K562 (cell line): ENCODE measurements around the gene RCSD1. TPM values are rescaled to one million over a fixed set of nuclear protein-coding genes. Genes with fewer than 3 reads are reported as not detected.

Experiments
- ATAC-seq: fragments of 200-7000 bp; cut with Tn5 transposase; 3 replicates; pipeline ENCODE4 v1.9.1; 2020; ENCODE audit warnings: moderate library complexity
- BruUV-seq: library from RNA; stranded (reverse); fragments of 400-500 nt; replicated peaks from 2 replicates; lab custom pipeline; 2021; lab: Mats Ljungman, UMichigan
- CTCF ChIA-PET: fragments of 300-600 bp; formaldehyde crosslinking; extraction: SDS; loops from one replicate; lab custom pipeline; 2021; ENCODE audit warnings: low intra/inter-chr PET ratio; lab: Yijun Ruan, JAX
- POLR2A ChIA-PET: fragments of 300-600, 350-650 bp; sonication (Branson Sonifier 250); formaldehyde crosslinking; extraction: SDS; loops from one replicate; lab custom pipeline; 2021; ENCODE audit warnings: antibody characterized with exemption, inconsistent platforms; lab: Yijun Ruan, JAX
- DNase-seq, 4 experiments: peaks; one replicate each; pipeline versions ENCODE4 v3.0.0 to v3.0.0-alpha.2; 2011 to 2018; ENCODE audit warnings: low spot score in 3 of 4, mixed read lengths in 3 of 4; ENCODE audit errors: extremely low read depth in 1 of 4
- FAIRE-seq: peaks from 2 replicates; lab custom pipeline; 2011; peaks lifted over from hg19 to GRCh38; lab: Jason Lieb, UNC
- H2AFZ ChIP-seq: 2 replicates; pipeline ENCODE4 v1.6.0; 2011; ENCODE audit warnings: low read depth, low read length, control low read depth, inconsistent platforms
- H3K27ac ChIP-seq: fragments of 200-600 bp; 3 replicates; pipeline ENCODE4 v1.8.0; 2011; ENCODE audit warnings: low read depth, mild to moderate bottlenecking, control low read depth, inconsistent platforms, low read length, moderate library complexity, mixed read lengths; ENCODE audit errors: extremely low read depth
- H3K27me3 ChIP-seq, 2 experiments: fragments of 300-600 bp in 1 of 2; 2 replicates in 1 of 2; 3 replicates in 1 of 2; pipeline versions ENCODE4 v1.6.0 to v1.8.0; 2011; ENCODE audit warnings: inconsistent platforms in 2 of 2, low read length in 2 of 2, mild to moderate bottlenecking in 1 of 2, mixed read lengths in 1 of 2, moderate library complexity in 1 of 2; ENCODE audit not compliant: control insufficient read depth in 2 of 2, insufficient read depth in 2 of 2
- H3K36me3 ChIP-seq: fragments of 300-600 bp; 3 replicates; pipeline ENCODE4 v1.8.0; 2011; ENCODE audit warnings: mild to moderate bottlenecking, low read length, inconsistent platforms; ENCODE audit not compliant: control insufficient read depth, insufficient read depth
- H3K4me1 ChIP-seq, 2 experiments: fragments of 200-600 bp in 1 of 2; replicated peaks in 1 of 2; 2 replicates in 1 of 2; 3 replicates in 1 of 2; pipeline versions ENCODE4 v1.5.1 to v1.8.0; 2011; ENCODE audit warnings: inconsistent platforms in 2 of 2, low read length in 2 of 2, mild to moderate bottlenecking in 1 of 2, mixed read lengths in 1 of 2, moderate library complexity in 1 of 2; ENCODE audit not compliant: control insufficient read depth in 2 of 2, insufficient read depth in 2 of 2
- H3K4me2 ChIP-seq: 2 replicates; pipeline ENCODE4 v1.6.1; 2011; ENCODE audit warnings: low read length, control low read depth, inconsistent platforms, mixed read lengths; ENCODE audit not compliant: insufficient read depth
- H3K4me3 ChIP-seq: fragments of 200-600 bp; sonication (generic), shearing (Covaris generic); 2 replicates; pipeline ENCODE4 v1.5.1; 2016; ENCODE audit warnings: control low read depth, inconsistent platforms
- H3K79me2 ChIP-seq: fragments of 200-600 bp; 3 replicates; pipeline ENCODE4 v1.8.0; 2011; ENCODE audit warnings: low read length, inconsistent platforms; ENCODE audit not compliant: control insufficient read depth, insufficient read depth
- H3K9ac ChIP-seq, 2 experiments: 2 replicates each; pipeline versions ENCODE4 v1.6.0 to v1.6.1; 2011; ENCODE audit warnings: low read depth in 2 of 2, low read length in 2 of 2, control low read depth in 1 of 2, inconsistent platforms in 1 of 2, mild to moderate bottlenecking in 1 of 2, mixed read lengths in 1 of 2; ENCODE audit not compliant: insufficient read depth in 1 of 2
- H3K9me1 ChIP-seq: one replicate; pipeline ENCODE4 v1.6.0; 2011; ENCODE audit warnings: inconsistent platforms, mild to moderate bottlenecking, low read length, moderate library complexity; ENCODE audit not compliant: control insufficient read depth, insufficient read depth
- H3K9me3 ChIP-seq: replicated peaks from 2 replicates; pipeline ENCODE4 v1.5.1; 2011; ENCODE audit warnings: low read depth, low read length, inconsistent platforms; ENCODE audit not compliant: control insufficient read depth, insufficient read depth
- H4K20me1 ChIP-seq: replicated peaks from 2 replicates; pipeline ENCODE4 v1.6.1; 2011; ENCODE audit warnings: low read length, inconsistent platforms, mixed read lengths; ENCODE audit not compliant: control insufficient read depth, insufficient read depth
- ARID2 ChIP-seq: fragments of 450-650 bp; IDR thresholded peaks from 2 replicates; pipeline ENCODE4 v1.6.1; 2017; ENCODE audit warnings: antibody characterized with exemption, mild to moderate bottlenecking
- FOXK1 ChIP-seq: sonication (generic); formaldehyde crosslinking; IDR thresholded peaks from 2 replicates; pipeline ENCODE4 v1.8.0; 2022; ENCODE audit warnings: missing genetic modification reagents, mild to moderate bottlenecking, borderline replicate concordance
- WGBS: fragments of 100-300 bp; shearing (Covaris generic); methylation state at CpG from one replicate; pipeline ENCODE4 v1.1.6; 2016; ENCODE audit warnings: low coverage, mixed read lengths; ENCODE audit not compliant: insufficient coverage; ENCODE audit errors: missing lambda C conversion rate; 5-methylcytosine and 5-hydroxymethylcytosine counted together
- in situ Hi-C: fragments of 300-500 bp; cut with MboI; formaldehyde crosslinking; loops from 4 replicates; pipeline ENCODE4 v1.15.0; 2018; ENCODE audit warnings: inconsistent platforms, mixed read lengths
- intact Hi-C: fragments of 100-400 bp; cut with micrococcal nuclease; formaldehyde crosslinking; loops from 2 replicates; pipeline ENCODE4 v1.14.2; 2022
- polyA plus RNA-seq, 8 experiments: library from polyadenylated mRNA; depleted of rRNA in 4 of 8; stranded (reverse) in 5 of 8; unstranded in 3 of 8; fragments of >200 nt; fragmentation: Nextera tagmentation in 2 of 8; fragmentation: Illumina TruSeq in 1 of 8; extraction: Ambion mirVana in 2 of 8; extraction: Trizol in 1 of 8; gene quantifications; 2 replicates each; pipeline versions ENCODE4 v1.2.1 to v1.2.3, GENCODE V29; 2011 to 2014; ENCODE audit warnings: inconsistent platforms in 1 of 8, missing spikeins in 1 of 8
- total RNA-seq, 7 experiments: library from RNA; depleted of rRNA in 6 of 7; stranded (reverse); fragments of >200 nt in 6 of 7; fragmentation: Illumina TruSeq in 2 of 7; extraction: Trizol in 2 of 7; gene quantifications; 2 replicates each; pipeline versions ENCODE4 v1.2.1 to v1.2.3, GENCODE V29; 2011 to 2021; ENCODE audit warnings: low replicate concordance in 1 of 7
- TF ChIP-seq, protein P1 (sequence below): sonication (generic); formaldehyde crosslinking; IDR thresholded peaks from 2 replicates; pipeline ENCODE4 v1.8.1; 2023; ENCODE audit warnings: mild to moderate bottlenecking, missing genetic modification reagents
- TF ChIP-seq, protein P2 (sequence below): fragments of 250-450 bp; sonication (Bioruptor Pico); IDR thresholded peaks from 2 replicates; pipeline ENCODE4 v1.9.0; 2021; ENCODE audit warnings: mild to moderate bottlenecking, inconsistent platforms
- TF ChIP-seq, protein P3 (sequence below): fragments of 250-450 bp; sonication (Bioruptor Pico); IDR thresholded peaks from 2 replicates; pipeline ENCODE4 v1.5.0; 2021; ENCODE audit warnings: mild to moderate bottlenecking, moderate library complexity

RCSD1 gene
- total and polyA plus RNA-seq, 9 of the 15 experiments (the other 6 are each of a cell fraction or from before 2014, with no cell fraction given): 7.8 to 69.8 (median 45.3) TPM

DNA sequence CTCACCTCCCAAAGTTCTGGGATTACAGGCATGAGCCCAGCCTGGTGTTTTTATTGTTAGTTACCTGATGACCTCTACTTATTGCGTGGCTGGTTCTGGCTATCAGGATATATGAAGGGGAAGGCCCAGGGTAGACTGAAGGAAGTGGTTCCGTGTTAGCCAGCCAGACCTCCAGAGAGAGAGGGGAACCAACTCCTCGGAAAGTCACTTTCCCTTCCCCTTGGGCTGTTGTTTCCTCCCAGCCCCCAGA lies 2.5 kb upstream of the RCSD1 start (continued):
- TF ChIP-seq, protein P1, sequence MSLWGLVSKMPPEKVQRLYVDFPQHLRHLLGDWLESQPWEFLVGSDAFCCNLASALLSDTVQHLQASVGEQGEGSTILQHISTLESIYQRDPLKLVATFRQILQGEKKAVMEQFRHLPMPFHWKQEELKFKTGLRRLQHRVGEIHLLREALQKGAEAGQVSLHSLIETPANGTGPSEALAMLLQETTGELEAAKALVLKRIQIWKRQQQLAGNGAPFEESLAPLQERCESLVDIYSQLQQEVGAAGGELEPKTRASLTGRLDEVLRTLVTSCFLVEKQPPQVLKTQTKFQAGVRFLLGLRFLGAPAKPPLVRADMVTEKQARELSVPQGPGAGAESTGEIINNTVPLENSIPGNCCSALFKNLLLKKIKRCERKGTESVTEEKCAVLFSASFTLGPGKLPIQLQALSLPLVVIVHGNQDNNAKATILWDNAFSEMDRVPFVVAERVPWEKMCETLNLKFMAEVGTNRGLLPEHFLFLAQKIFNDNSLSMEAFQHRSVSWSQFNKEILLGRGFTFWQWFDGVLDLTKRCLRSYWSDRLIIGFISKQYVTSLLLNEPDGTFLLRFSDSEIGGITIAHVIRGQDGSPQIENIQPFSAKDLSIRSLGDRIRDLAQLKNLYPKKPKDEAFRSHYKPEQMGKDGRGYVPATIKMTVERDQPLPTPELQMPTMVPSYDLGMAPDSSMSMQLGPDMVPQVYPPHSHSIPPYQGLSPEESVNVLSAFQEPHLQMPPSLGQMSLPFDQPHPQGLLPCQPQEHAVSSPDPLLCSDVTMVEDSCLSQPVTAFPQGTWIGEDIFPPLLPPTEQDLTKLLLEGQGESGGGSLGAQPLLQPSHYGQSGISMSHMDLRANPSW: 0 out of 2 replicates have a peak, but pooled peaks have one; percentile 15

DNA sequence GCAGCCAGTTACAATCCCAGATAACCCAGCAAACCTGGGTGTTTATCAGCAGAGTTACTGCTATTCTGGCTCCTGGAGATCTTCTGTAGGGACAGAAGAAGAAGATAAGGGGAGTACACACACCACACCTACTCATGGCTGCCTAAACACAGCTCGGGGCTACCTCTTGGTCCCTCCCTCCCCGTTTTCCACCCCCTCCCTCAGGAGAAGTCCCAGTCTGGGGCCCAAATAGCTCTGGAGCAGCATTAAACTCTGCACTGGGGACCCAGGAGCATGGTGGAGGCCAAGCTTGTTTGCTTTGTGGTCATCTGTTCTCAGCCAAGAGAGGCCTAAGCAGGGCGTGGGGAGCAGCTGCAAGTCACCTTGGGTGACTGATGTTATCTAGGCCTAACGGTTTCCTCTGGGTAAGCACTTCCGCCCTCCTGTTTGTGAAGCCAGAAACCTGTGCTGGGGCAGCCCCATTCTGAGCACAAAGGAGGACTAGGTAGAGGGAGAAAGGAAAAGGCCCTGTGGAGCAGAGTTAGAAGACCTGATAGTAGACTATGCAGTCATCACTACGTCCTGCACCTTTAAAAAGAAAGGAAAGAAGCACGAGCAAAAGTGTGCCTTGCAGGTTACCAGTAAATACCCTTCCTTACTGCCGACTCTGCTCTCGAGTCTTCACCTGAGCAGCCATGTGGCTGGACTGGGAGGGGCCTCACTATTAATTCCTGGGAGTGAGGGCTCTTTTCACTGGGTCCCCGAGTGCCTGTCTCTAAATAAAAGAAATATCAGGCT lies 2.0 kb upstream of the RCSD1 start:
- H3K4me2 ChIP-seq: peak overlapping the region; percentile 92
- H3K9me3 ChIP-seq: peaks cover 8% of the 10 kb centered on the region
- TSS peak; percentile 28 for BruUV-seq
- H3K4me1 ChIP-seq: peaks cover 36 to 55% of the 10 kb centered on the region in 2 experiments
- intact Hi-C loops: loop anchor here (1.0 kb wide), 3 partner anchors 11 to 75 kb away; partner anchors contain the start of gene CREG1
- ChIA-PET CTCF (no interaction called here), POLR2A (interaction anchor here (0.6 to 8.8 kb wide), 23 partner anchors 8 to 1628 kb away, joined by 3 to 93 read pairs (median 4); partner anchors contain the start of gene CREG1)
- peak overlapping the region; percentile 77 for H3K4me3 ChIP-seq
- H3K27ac ChIP-seq: peak overlapping the region; percentile 97
- no peaks in the 10 kb centered on the region for H4K20me1 ChIP-seq
- H3K79me2 ChIP-seq: peaks cover 47% of the 10 kb centered on the region
- FAIRE-seq (peak; percentile 95), ATAC-seq (peak; percentile 80), DNase-seq (peak; percentile 92 to 98 (median 92))
- 1% methylated on average over 10 of the region's 10 CpGs for WGBS
- H3K36me3 ChIP-seq: peaks cover 21% of the 10 kb centered on the region
- no peaks in the 10 kb centered on the region for H3K27me3 ChIP-seq
- in situ Hi-C loops: no loop called here
- no peaks in the 10 kb centered on the region for H3K9me1 ChIP-seq
- H2AFZ ChIP-seq: peak overlapping the region; percentile 73
- H3K9ac ChIP-seq: peak overlapping the region; percentile 85 to 97; a peak in 3 of 4 replicates
- TF ChIP-seq, protein P2, sequence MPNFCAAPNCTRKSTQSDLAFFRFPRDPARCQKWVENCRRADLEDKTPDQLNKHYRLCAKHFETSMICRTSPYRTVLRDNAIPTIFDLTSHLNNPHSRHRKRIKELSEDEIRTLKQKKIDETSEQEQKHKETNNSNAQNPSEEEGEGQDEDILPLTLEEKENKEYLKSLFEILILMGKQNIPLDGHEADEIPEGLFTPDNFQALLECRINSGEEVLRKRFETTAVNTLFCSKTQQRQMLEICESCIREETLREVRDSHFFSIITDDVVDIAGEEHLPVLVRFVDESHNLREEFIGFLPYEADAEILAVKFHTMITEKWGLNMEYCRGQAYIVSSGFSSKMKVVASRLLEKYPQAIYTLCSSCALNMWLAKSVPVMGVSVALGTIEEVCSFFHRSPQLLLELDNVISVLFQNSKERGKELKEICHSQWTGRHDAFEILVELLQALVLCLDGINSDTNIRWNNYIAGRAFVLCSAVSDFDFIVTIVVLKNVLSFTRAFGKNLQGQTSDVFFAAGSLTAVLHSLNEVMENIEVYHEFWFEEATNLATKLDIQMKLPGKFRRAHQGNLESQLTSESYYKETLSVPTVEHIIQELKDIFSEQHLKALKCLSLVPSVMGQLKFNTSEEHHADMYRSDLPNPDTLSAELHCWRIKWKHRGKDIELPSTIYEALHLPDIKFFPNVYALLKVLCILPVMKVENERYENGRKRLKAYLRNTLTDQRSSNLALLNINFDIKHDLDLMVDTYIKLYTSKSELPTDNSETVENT (CRISPR knock-in tag): 0 out of 2 replicates have a peak, but pooled peaks have one; percentile 8
- TF ChIP-seq, protein P3, sequence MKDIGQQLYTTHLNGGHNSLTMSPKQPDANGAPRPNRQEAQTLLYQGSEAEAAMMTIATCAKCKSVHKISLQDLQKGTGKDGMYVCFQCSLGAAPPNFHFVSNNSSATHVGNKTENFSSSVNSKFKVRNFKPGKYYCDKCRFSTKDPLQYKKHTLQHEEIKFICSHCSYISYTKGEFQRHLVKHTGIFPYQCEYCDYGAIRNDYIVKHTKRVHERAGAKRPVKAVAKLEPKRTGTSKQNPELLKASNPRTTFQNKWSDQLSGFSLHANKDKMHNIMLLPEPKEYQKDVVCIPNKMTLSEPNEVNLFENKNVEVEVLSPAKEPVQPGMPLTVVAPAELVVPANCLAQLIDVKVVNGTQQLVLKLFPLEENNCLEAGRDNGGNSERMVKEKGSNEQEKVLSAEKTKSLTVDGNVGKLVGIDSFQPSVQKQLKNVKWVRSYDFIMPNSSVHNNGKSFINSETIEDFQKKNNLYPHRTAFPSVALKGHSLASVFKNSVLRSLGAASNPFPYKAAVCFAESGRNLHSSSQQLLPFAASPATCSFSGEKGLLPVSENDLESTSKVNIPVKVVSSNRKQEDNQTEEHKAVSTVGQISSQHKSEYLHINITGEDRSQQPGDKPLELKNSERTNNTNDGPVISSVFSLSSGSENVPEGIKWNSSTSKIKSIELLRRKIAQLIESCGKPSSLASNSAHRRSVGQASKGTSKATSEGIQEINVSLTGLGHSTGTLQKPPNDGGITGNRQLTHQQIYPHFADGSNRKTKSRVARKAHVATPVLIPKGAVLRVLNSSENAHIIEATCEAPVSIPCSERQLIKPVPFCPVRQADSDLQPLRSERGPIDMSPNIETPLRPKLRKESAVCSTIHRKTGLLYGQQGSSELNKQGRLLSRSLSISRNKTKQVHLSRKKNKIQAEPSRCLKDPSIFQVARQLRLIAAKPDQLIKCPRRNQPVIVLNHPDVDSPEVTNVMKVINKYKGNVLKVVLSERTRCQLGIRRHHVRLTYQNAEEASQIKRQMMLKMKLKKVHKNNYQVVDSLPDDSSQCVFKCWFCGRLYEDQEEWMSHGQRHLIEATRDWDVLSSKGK (CRISPR knock-in tag): no peak
- 0 out of 2 replicates have a peak, but pooled peaks have one; percentile 22 for TF ChIP-seq ARID2
- TF ChIP-seq FOXK1: no peak; the same call in 1 of the 2 replicates
